NCI-H146 (cell line): ENCODE measurements around the gene RAPGEF1.
"Not testable (repeated sequence)": the region's sequence is repeated elsewhere in the genome, so short reads cannot be mapped to it uniquely, and the experiment has no call there.

ENCODE experiments used
- DNase-seq: peaks from one replicate; lab custom pipeline; 2025; lab: John Stamatoyannopoulos, UW

RAPGEF1 gene

DNA sequence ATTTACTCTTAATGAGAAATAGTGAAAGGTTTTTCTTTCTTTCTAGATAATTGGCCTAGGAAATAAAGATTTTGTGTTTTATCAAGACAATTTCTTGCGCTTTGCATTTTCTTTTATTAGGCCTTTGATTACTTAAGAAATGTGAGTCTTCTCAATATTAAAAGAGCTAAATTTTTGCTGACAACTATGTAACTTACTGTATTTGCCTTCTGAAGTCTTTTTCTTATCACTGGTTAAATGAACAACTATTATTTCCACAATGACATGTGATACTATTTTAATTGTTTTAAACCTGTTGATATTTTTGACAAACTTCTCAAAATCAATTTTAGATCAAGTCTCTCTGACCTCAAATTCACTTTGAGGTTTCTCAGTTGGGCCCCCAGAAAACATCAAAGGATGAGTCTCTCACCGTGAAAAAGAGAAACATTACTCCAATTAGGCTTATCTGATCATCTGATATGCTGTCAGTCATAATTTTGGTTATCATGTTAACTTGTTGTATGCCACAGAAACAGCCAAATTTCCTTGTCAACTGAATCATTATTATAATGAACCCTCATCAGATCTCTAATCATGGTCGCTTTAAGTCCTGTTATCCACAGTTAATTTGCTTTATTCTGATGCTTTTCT is 48.8 kb downstream of the RAPGEF1 start:
- DNase-seq = no peak

DNA sequence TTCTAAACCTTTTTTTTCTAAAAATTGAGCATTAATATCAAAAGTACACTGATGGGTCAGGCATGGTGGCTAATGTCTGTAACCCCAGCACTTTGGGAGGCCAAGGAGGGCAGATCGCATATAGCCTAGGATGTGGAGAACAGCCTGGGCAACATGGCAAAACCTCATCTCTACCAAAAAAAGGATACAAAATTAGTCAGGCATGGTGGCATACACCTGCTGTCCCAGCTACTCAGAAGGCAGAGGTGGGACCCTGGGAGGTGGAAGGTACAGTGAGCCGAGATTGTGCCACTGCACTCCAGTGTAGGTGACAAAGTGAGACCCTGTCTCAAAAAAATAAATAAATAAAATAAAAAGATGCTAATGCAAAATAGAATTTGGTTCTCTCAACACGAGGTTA is 49.4 kb downstream of the RAPGEF1 start:
- no peak for DNase-seq

DNA sequence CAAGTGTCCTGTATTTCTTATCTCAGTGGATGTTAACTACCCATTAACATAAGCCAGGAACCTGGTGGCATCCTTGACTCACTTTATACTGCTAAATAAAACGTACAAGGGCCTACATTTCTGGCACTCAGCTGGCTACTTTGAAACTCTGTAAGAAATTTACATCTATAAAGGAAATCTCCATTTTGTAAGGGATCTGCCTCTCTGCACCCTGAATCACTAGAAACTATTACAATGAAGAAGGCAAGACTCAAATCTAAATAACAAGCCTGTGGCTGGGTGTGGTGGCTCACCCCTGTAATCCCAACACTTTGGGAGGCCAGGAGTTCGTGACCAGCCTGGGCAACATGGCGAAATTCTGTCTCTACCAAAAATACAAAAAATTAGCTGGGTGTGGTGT is 51.5 kb downstream of the RAPGEF1 start:
- DNase-seq = no peak

DNA sequence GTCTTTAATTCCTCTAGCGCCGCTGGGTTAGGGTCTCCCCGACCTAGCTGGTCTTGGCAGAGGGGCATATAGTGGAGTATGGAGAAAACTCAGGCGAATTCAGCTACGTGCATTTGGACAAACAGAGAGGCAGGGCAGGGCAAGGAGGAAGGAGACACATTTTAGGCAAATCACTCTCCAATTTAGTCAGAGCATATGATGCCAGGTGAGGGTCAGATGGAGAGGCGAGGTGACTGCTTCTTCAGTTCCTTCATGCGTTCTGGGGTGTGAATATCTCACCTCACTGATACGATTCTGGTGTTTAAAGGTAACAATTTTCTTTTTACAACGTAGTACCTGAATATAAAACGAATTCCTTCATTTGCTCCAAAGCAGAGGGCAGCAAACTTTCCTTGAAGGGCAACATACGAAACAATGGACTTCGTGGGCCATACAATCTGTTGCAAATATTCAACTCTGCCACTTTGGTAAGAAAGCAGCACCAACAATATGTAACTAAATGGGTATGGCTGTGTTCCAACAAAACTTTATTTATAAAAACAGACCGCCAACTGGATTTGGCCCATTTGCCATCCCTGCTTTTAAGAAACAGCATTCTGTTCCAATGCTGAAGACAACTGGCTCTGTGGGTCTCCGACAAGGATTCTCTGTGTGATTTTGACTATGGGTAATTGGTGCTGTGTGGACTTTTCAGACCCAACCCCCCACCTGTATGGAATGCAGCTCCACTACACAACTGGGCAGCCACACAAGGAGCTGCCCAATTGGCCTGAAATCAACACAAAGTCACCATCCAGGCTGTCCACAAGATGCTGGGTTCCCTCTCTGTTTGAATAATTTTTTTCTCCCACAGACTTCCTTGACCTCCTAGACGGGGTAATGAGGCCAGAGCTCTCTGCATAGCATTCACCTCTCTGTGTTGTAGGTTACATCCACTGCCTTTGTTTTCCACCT is 53.8 kb downstream of the RAPGEF1 start:
- DNase-seq = no peak

DNA sequence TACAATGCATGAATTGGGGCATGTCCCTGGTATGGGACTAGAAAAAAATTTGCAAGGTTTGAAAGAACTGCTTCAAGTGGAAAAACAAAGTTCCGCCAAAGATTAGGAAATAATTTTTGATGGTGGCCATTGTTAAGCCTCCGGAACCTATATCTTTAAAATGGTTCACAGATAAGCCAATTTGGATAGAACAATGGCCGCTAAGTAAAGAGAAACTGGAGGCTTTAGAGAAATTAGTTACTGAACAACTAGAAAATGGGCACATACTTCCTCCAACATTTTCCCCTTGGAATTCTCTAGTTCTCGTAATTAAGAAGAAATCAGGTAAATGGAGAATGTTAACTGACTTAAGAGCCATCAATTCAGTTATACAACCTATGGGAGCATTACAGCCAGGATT is 56.8 kb downstream of the RAPGEF1 start:
- not testable (repeated sequence) for DNase-seq

DNA sequence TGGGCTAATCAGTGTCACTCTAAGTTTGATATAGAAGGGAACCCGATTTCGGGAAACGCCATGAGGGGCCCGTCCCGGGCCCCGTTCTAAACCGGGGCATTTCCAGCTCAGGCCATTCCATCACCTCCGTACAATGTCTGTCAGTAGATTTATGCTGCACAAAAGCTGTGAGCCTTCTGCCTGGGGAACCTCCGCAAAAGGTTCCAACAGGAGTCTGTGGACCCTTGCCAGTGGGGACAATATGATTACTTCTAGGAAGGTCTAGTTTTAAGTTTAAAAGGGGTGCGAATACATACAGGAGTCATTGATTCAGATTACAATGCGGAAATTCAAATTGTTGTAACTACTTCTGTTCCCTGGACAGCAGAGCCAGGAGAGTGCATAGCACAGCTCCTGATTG is 57.6 kb downstream of the RAPGEF1 start:
- DNase-seq = no peak

DNA sequence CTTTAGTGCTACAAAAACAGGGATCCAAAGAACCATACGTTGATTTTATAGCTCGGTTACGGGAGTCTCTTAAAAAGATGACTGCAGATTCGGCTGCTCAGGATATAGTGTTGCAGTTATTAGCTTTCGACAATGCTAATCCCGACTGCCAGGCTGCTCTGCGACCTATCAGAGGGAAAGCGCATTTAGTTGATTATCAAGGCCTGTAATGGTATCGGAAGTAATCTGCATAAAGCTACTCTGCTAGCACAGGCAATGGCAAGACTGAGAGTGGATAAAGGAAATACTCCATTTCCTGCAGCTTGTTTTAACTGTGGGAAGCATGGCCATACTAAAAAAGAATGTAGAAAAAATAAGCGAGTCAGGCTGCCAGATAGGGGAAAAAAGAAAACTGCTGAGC is 58.0 kb downstream of the RAPGEF1 start:
- DNase-seq = not testable (repeated sequence)

DNA sequence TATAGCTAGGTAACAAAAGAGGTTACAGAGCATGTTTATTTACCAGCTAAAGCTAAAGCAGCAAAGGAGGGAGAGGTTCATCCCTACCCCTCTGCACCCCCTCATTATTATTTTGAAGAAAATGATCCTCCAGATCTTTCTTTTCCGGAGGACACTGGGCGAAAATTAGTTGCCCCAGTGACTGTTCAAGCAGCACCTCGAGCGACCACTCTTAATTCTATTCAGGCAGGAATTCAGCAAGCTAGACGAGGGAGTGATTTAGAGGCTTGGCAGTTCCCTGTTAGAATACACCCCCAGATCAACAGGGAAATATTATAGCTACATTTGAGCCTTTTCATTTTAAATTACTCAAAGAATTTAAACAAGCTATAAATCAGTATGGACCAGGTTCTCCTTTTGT is 58.8 kb downstream of the RAPGEF1 start:
- not testable (repeated sequence) for DNase-seq

DNA sequence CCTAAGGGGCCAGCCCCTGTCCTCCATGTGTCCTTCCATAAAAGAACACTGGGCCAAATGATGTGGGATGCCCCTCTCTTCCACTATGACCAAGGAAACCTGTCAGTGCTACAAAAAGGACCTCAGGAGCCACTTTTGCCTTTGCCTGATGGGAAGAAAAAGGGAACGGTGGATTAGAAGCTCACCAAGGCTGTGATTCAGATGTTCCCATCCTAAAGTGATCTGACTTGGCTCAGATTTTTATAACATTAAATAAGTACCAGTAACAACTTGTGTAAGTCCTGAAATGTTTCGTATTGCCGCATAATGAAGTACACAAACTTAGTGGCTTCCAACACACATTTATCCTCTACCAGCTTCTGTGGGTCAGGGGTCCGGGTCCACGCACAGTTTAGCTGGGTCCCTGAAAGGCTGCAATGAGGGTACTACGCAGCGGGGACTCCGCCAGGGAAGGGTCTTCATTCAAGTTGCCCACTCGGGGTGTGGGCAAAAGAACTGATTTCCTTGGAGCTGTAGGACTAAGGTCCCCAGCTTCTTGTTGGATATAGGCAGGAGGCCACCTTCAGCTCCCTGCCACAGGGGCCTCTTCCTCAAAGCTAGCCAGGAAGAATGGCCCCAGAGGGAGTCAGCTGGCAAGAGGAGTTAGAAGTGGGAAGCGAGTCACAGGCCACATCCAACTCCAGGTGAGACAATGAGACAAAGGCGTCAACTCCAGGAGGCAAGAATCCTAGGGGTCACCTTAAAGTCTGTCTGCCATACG is 60.4 kb downstream of the RAPGEF1 start:
- DNase-seq = no peak

DNA sequence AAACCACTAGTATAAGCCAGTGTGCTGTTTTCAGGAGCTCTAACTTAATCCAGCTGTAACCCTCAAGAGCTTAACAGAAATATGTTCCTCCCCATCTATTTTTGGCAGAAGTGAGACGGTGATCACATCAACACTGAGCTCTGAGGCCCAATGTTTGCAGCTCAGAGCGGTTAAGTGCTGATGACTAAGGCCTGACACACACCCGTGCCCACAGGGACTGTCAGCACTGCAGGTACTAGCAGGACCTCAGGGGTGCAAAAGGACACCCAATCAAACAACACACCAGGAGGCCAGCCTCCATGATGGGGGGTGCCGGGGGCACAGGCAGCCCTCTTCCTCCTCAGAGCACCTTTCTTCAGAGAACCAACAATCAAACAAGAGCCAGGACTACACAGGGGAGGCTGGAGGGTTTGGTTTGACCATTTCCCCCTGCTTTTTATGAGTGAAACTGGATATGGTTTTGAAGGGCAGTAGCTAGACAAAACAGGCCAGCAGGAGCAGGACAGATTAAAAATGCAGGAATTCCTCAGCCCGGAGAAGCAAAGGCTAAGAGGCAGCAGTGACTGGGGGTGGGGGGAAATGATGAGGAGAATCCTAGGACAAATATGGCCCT is 61.3 kb downstream of the RAPGEF1 start:
- DNase-seq = no peak

DNA sequence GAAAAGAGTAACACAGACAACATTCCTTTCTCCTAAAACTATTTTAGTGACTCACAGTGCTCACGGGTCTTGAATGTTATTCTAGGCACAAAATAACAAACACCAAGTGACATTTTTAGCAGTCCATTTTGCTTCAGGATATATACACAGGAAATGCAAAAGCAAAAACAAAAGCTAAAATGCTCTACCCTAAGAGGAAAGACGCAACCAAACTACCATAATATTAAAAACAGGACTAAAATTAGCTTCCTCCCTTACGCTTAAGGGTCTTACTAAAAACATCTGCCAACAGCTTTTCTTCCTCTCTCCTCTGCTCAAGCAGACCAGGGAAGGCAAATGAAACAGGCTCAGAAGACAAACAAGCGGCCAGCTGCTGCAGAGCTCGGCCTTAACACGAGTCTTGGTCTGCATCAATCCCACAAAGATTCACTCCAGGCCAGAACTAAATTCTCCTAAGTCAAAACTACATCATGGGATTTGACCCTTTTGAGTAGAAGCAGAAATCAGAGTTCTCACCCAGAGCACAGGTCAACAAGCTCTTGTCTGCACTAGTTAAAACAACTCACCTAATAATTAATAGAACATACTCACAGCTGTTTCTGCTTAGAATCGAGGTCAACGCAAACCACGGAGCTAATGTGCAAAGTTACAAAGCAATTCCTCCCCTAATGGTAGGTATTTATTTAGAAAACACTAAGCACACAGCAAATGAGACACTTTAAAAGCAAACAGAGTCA is 62.3 kb downstream of the RAPGEF1 start:
- no peak for DNase-seq

DNA sequence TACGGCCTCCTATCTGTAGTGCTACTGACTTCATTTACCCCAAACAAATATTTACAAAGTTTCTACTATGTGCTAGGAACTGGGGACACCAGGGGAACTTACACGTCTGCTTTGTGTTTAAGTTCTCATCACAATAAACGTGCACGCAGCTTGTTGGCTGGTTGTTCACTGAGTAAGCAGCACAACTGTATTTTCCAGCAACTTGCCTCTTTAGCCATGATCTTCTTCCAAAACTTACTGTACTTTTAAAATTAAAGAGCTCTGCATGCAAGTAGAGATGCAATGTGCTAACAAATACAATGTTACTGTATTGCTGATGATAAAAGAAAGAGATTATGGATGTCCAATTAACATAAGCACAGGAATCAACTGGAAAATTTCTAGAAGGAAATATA is 62.8 kb downstream of the RAPGEF1 start:
- no peak for DNase-seq

DNA sequence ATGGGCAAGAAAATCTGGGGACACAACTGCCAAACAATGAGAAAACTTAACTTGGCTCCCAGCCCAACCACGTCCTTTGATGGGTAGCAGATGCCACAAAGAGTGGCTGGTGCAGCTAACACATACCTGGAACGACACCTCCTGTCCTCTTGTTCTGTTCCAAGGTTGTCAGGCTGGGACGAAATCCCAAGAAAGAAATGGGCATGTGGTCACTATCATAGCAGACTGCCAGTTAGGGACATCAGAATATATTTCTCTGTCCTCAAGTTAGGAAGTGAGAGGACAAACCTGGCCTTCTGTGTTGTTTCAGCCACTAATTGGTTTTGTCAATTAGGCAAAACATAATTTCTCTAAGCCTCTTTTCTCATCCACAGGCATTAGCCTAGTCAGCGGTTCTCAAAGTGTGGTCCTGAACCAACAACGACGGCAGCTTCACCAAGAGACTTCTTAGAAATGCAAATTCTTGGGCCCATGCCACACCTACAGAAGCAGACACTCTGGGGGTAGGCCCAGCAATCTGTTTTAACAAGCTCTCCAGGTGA is 63.4 kb downstream of the RAPGEF1 start:
- no peak for DNase-seq

DNA sequence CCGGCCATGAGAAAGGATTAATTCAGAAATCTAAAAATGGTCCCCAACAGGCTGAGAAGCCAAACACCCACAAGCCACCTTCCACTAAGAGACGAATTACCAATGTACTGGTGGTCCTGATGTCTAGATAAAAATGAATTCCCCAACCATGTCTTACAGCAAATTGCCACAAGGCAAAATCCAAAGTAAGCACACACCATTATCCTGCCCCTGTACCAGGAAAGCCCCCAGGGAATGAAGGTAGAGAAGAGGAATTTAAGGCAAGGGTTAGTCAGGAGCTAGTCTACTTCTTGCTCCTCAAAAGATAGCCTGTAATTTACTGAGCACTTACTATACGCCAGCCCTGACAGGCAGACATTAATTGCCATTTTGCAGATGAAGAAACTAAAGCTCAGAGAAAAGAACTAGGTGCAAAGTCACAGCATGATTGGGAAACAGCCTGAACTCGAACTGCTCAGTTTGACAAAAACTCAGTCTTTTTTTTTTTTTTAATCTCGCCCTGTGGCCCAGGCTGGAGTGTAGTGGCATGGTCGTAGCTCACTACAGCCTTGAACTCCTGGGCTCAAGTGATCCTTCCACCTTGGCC is 64.3 kb downstream of the RAPGEF1 start:
- no peak for DNase-seq

DNA sequence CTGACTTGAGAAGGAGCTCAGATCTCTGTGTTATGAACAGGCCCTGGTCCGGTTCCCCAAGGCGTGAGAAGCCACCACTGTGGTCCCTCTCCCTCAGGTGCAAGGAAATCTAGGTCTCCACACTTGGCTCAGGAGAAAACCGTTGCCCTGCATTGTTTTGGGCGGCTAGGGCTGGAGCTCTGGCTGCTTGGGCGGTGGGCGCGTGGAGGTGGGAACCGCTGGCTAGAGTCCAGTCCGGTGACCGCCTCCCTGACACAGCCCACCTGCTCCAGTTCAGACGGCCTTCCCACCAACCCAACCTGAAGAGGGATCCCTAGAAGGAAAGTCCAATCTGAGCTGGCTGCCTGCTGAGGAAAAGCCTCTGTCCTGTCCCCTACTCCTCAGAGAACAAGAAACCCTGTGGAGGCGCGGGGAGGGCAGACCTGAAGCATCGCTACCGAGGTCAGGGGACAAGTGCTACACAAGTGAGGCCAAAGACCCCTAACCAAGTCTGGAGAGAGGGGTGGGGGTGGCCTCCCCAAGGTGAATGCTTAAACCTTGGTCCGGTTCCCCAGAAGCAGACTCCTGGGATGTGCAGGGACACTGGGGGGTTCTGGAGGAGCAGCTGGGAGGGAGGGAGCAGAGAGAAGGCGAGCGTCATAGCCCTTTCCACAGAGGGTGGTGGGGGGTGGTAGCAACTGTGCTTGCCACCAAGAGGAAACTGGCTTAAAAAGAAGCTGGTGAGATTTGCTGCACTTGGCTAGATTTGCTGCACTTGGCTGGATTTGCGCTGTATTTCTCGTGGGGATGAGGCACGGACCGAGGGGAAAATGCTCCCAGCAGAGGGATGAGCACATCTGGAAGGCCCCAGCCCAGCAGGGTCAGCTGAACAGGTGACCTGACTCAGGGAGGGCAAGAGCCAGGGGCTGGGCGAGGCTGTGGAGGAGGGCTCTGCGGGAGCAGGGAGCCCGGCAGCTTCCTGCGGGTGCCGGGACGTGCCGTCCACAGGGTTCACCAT is 65.2 kb downstream of the RAPGEF1 start:
- DNase-seq = no peak

DNA sequence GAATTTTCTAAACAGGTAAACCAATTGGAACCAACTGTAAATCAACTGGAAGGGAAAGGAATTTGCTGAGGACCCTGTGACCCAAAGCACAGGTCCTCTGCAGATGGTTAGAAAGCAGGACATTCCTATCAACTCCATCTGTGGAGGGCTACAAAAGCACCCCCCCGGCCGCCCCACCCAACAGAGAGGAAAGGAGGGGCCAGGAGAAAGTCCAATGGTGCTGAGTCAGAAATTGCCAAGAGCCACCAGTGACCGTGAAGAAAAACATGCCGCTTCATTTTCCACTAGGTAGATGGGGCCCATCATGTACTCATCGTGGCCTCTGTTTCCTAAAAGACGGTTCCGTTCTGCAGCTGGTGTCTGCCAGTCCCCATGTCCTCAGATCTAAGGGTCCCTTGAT is 66.3 kb downstream of the RAPGEF1 start:
- no peak for DNase-seq

DNA sequence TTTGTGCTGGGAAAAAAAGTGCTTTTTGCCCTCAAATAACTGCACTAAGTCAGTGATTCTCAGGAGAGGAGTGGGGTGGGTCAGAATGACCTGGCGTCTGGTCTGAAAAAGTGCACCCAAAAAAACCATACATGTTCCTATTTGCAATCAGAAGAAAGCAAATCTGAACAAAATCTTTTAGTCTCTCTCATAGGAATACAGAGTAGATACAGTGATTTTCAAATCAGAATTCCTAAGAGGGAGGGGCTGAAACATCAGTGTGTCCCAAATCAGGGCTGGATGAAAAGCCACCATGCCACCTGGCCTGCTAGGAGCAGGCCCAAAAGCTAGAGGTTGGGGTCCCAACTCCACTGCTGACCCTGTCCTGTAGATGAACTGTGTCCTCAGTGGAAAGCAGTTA is 66.8 kb downstream of the RAPGEF1 start:
- no peak for DNase-seq

DNA sequence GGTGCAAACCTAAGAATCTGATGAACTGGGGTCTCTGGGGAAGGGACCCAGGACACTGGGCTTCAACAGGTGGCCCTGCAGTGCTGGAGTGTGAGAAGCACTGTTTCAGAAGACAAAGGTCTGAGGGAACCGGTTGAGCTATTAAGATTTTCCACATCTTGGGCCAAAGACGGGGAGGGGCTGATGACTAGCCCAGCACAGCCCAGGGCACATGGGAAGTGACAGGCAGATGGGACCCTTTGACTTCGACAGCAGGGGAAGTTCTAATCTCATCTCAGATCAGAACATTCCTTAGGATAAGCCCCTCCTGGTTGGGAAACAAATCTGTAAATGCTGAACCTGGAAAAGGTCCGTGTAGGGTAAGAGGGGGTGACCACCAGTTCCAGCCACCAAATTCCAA is 67.4 kb downstream of the RAPGEF1 start:
- no peak for DNase-seq

DNA sequence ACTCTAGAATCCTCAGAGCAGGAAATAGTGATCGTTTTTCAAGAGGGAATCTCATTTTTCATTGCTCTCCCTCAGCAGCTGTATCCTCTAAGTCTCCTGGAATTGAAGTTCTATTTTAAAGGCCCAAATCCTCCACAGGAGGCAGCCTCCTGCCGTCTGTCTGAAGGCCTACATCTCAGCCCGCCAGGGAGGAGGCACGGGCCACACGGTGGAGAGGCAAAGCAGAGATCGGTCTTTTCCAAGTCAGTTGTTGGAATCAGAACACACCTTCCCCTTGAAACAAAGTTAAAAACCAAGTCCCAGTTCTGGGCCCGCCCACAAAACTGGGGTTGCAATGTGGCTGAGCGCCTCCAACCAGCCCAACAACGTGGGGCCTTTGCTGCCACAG is 68.7 kb downstream of the RAPGEF1 start:
- no peak for DNase-seq
